K562 (cell line): ENCODE data around the gene AKAP12. TPM values are rescaled to one million over a fixed set of nuclear protein-coding genes. Genes with fewer than 3 reads are reported as not detected.

ENCODE experiments used
- CHD1 ChIP-seq: fragments of 200-600 bp; sonication (generic); IDR thresholded peaks from one replicate; pipeline ENCODE4 v1.6.1; 2012; ENCODE audit warnings: mild to moderate bottlenecking, moderate library complexity, low read length, inconsistent platforms
- CREM ChIP-seq: IDR thresholded peaks from 2 replicates; pipeline ENCODE4 v1.6.1; 2014; ENCODE audit warnings: antibody characterized with exemption, low read depth
- ELK1 ChIP-seq: sonication (generic); formaldehyde crosslinking; IDR thresholded peaks from 2 replicates; pipeline ENCODE4 v1.8.1; 2022; ENCODE audit warnings: missing genetic modification reagents
- ERF ChIP-seq: fragments of 450-650 bp; formaldehyde crosslinking; IDR thresholded peaks from 2 replicates; pipeline ENCODE4 v1.4.0; 2020; ENCODE audit warnings: mild to moderate bottlenecking, mixed read lengths
- GTF2B ChIP-seq: IDR thresholded peaks from 2 replicates; pipeline ENCODE4 v1.6.1; 2011; ENCODE audit not compliant: insufficient read length; ENCODE audit errors: extremely low read depth
- MAZ ChIP-seq, 2 experiments: fragments of 450-650 bp in 1 of 2; sonication (generic) in 1 of 2; formaldehyde crosslinking; IDR thresholded peaks in 1 of 2; conservative IDR thresholded peaks in 1 of 2; 2 replicates each; pipeline versions ENCODE4 v1.4.0 to v1.5.0; 2020; ENCODE audit warnings: mild to moderate bottlenecking in 1 of 2, missing genetic modification reagents in 1 of 2
- MLX ChIP-seq, 2 experiments: fragments of 450-650 bp in 1 of 2; sonication (generic) in 1 of 2; formaldehyde crosslinking; conservative IDR thresholded peaks; 2 replicates each; pipeline versions ENCODE4 v1.4.0 to v1.8.1; 2020 to 2022; ENCODE audit warnings: mild to moderate bottlenecking in 1 of 2, missing genetic modification reagents in 1 of 2
- NEUROD1 ChIP-seq: fragments of 150-350 bp; IDR thresholded peaks from 2 replicates; pipeline ENCODE4 v1.6.1; 2014; ENCODE audit warnings: borderline replicate concordance, low read length, low read depth; ENCODE audit not compliant: partially characterized antibody
- NR2C1 ChIP-seq, 2 experiments: fragments of 450-650 bp; IDR thresholded peaks; 2 replicates each; pipeline ENCODE4 v1.6.1; 2017; ENCODE audit warnings: mild to moderate bottlenecking in 2 of 2, antibody characterized with exemption in 1 of 2, inconsistent platforms in 1 of 2, missing compliant biosample characterization in 1 of 2, missing genetic modification characterization in 1 of 2
- SRF ChIP-seq, 2 experiments: fragments of 250-450, 450-650 bp in 1 of 2; sonication (Bioruptor Pico) in 1 of 2; sonication (generic) in 1 of 2; formaldehyde crosslinking; IDR thresholded peaks; 2 replicates each; pipeline versions ENCODE4 v1.5.0 to v1.5.1; 2020 to 2022; ENCODE audit warnings: mild to moderate bottlenecking in 1 of 2, missing genetic modification reagents in 1 of 2
- TAF9B ChIP-seq: fragments of 450-650 bp; IDR thresholded peaks from 2 replicates; pipeline ENCODE4 v1.6.1; 2018; ENCODE audit warnings: mild to moderate bottlenecking; ENCODE audit not compliant: partially characterized antibody
- U2AF2 ChIP-seq: fragments of 200-400 bp; formaldehyde crosslinking; optimal IDR thresholded peaks from 2 replicates; pipeline ENCODE3; 2017; ENCODE audit warnings: low read depth, mild to moderate bottlenecking, low read length
- ZBTB12 ChIP-seq: fragments of 250-450 bp; sonication (Bioruptor Pico); IDR thresholded peaks from 2 replicates; pipeline ENCODE4 v1.4.0; 2020
- ZBTB7A ChIP-seq: IDR thresholded peaks from 2 replicates; pipeline ENCODE4 v1.6.1; 2011; ENCODE audit warnings: low read depth, mild to moderate bottlenecking, low read length, moderate library complexity, borderline replicate concordance; ENCODE audit not compliant: control insufficient read depth
- ZNF23 ChIP-seq: fragments of 250-450 bp; sonication (Bioruptor Pico); IDR thresholded peaks from 2 replicates; pipeline ENCODE4 v1.4.0; 2020; ENCODE audit warnings: mild to moderate bottlenecking
- ZNF707 ChIP-seq: fragments of 250-450 bp; sonication (Bioruptor Pico); conservative IDR thresholded peaks from 2 replicates; pipeline ENCODE4 v1.8.0; 2022; ENCODE audit warnings: inconsistent platforms, mild to moderate bottlenecking, moderate library complexity
- ZNF780A ChIP-seq: fragments of 250-450 bp; sonication (Bioruptor Pico); IDR thresholded peaks from 2 replicates; pipeline ENCODE4 v1.5.0; 2021; ENCODE audit warnings: mild to moderate bottlenecking
- ZSCAN32 ChIP-seq: fragments of 450-650 bp; formaldehyde crosslinking; IDR thresholded peaks from 2 replicates; pipeline ENCODE4 v1.4.0; 2020; ENCODE audit warnings: mild to moderate bottlenecking, moderate library complexity
- polyA plus RNA-seq, 8 experiments: library from polyadenylated mRNA; depleted of rRNA in 4 of 8; stranded (reverse) in 5 of 8; unstranded in 3 of 8; fragments of >200 nt; fragmentation: Nextera tagmentation in 2 of 8; fragmentation: Illumina TruSeq in 1 of 8; extraction: Ambion mirVana in 2 of 8; extraction: Trizol in 1 of 8; gene quantifications; 2 replicates each; pipeline versions ENCODE4 v1.2.1 to v1.2.3, GENCODE V29; 2011 to 2014; ENCODE audit warnings: inconsistent platforms in 1 of 8, missing spikeins in 1 of 8
- total RNA-seq, 7 experiments: library from RNA; depleted of rRNA in 6 of 7; stranded (reverse); fragments of >200 nt in 6 of 7; fragmentation: Illumina TruSeq in 2 of 7; extraction: Trizol in 2 of 7; gene quantifications; 2 replicates each; pipeline versions ENCODE4 v1.2.1 to v1.2.3, GENCODE V29; 2011 to 2021; ENCODE audit warnings: low replicate concordance in 1 of 7
- TF ChIP-seq, protein P1 (sequence below): IDR thresholded peaks from 2 replicates; pipeline ENCODE4 v1.6.1; 2012; ENCODE audit warnings: low read depth, low read length, improper control_type of control experiment, borderline replicate concordance
- TF ChIP-seq, protein P2 (sequence below): fragments of 250-450 bp; sonication (Bioruptor Pico); IDR thresholded peaks from 2 replicates; pipeline ENCODE4 v1.5.0; 2021

Gene AKAP12
- total and polyA plus RNA-seq, 9 of the 15 experiments (the other 6 are each of a cell fraction or from before 2014, with no cell fraction given) = 0.08 to 2.0 (median 0.62) TPM

DNA sequence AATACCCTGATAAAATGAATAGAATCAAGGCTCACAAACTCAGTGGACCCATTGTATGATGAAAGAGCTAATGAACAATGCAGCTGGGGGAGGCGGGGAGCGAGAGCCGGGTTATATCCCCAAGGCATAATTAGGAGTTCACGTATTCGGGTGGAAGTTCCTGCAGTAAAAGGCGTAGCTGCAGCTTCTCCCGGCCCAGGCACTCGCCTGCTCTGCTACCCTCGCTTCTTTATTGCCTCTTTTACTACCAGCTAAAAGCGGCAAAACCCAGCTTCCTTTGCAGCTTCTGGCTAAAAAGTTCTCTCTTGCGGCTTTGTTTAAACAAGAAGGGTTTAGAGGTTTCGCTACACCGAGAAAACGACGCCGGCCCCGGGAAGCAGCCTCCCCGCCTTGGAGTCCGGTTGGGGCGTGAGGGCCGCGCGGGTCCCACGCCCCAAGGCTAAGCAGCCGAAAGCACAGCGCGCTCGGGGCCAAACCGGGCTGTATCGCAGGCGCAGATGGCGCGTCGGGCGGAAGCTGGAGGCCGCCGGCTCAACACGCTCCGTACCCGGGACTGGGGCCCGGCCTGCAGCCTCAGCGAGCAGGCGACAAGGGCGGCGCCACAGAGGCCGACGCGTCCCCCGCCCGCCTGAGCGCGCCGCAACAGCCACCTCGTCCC lies 150.0 kb downstream of the AKAP12 start (continued):
- TF ChIP-seq ZSCAN32 (CRISPR knock-in tag) = 0 out of 2 replicates have a peak, but pooled peaks have one; percentile 25
- no peak; the same call in 1 of the 2 replicates for TF ChIP-seq ZBTB12 (CRISPR knock-in tag)
- TF ChIP-seq, protein P1, sequence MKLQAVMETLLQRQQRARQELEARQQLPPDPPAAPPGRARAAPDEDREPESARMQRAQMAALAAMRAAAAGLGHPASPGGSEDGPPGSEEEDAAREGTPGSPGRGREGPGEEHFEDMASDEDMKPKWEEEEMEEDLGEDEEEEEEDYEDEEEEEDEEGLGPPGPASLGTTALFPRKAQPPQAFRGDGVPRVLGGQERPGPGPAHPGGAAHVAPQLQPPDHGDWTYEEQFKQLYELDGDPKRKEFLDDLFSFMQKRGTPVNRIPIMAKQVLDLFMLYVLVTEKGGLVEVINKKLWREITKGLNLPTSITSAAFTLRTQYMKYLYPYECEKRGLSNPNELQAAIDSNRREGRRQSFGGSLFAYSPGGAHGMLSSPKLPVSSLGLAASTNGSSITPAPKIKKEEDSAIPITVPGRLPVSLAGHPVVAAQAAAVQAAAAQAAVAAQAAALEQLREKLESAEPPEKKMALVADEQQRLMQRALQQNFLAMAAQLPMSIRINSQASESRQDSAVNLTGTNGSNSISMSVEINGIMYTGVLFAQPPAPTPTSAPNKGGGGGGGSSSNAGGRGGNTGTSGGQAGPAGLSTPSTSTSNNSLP = no peak
- TF ChIP-seq SRF (CRISPR knock-in tag; IDR thresholded peaks at IDR 0.05) = no peak; a peak in 1 of 4 replicates
- 0 out of 4 replicates have a peak, but pooled peaks have one; percentile 9 to 64 for TF ChIP-seq MLX (CRISPR knock-in tag; conservative IDR thresholded peaks at IDR 0.05)
- TF ChIP-seq CREM = peak; percentile 65; the same call in 1 of the 2 replicates
- TF ChIP-seq U2AF2 = no peak
- TF ChIP-seq ELK1 (CRISPR knock-in tag) = no peak
- TF ChIP-seq ZBTB7A = no peak
- peak; percentile 9 for TF ChIP-seq NEUROD1
- TF ChIP-seq MAZ (CRISPR knock-in tag; conservative IDR thresholded peaks at IDR 0.05 in 1 of 2, IDR thresholded peaks at IDR 0.05 in 1 of 2) = no peak
- TF ChIP-seq NR2C1 (IDR thresholded peaks at IDR 0.05) = no peak
- no peak for TF ChIP-seq NR2C1 (tag; IDR thresholded peaks at IDR 0.05)
- TF ChIP-seq, protein P2, sequence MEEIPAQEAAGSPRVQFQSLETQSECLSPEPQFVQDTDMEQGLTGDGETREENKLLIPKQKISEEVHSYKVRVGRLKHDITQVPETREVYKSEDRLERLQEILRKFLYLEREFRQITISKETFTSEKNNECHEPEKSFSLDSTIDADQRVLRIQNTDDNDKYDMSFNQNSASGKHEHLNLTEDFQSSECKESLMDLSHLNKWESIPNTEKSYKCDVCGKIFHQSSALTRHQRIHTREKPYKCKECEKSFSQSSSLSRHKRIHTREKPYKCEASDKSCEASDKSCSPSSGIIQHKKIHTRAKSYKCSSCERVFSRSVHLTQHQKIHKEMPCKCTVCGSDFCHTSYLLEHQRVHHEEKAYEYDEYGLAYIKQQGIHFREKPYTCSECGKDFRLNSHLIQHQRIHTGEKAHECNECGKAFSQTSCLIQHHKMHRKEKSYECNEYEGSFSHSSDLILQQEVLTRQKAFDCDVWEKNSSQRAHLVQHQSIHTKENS = no peak
- no peak for TF ChIP-seq ZNF23 (CRISPR knock-in tag)
- TF ChIP-seq ZNF780A (CRISPR knock-in tag) = no peak
- TF ChIP-seq ZNF707 = no peak
- TF ChIP-seq CHD1 = peak; percentile 90
- TF ChIP-seq TAF9B = peak; percentile 72
- peak; percentile 97 for TF ChIP-seq ERF
- TF ChIP-seq GTF2B = peak; percentile 12
